IMR-90 (cell line): ENCODE results near the gene RAPSN. TPM values are rescaled to one million over a fixed set of nuclear protein-coding genes. Genes with fewer than 3 reads are reported as not detected.

Experiments used
- ATAC-seq: fragments of 200-7000 bp; cut with Tn5 transposase; 2 replicates; pipeline ENCODE4 v1.9.1; 2020; ENCODE audit warnings: low read depth, mild to moderate bottlenecking, moderate library complexity
- BruUV-seq: library from RNA; stranded (reverse); fragments of 400-500 nt; replicated peaks from 2 replicates; lab custom pipeline; 2021; lab: Mats Ljungman, UMichigan
- CTCF ChIA-PET: fragments of 300-600 bp; formaldehyde crosslinking; extraction: SDS; loops from one replicate; lab custom pipeline; 2021; ENCODE audit warnings: antibody characterized with exemption; lab: Yijun Ruan, JAX
- POLR2A ChIA-PET: fragments of 300-600 bp; sonication (Branson Sonifier 250); formaldehyde crosslinking; loops from one replicate; lab custom pipeline; 2022; ENCODE audit warnings: antibody characterized with exemption; ENCODE audit not compliant: unreplicated experiment; lab: Charles Lee
- DNase-seq: peaks from one replicate; pipeline ENCODE4 v3.0.0; 2013
- H2AFZ ChIP-seq: replicated peaks from 2 replicates; pipeline ENCODE3; 2013; ENCODE audit warnings: low read length, mild to moderate bottlenecking; ENCODE audit not compliant: poor library complexity
- H2AK5ac ChIP-seq: 2 replicates; pipeline ENCODE4 v1.6.1; 2013; ENCODE audit warnings: low read depth, low read length, inconsistent platforms
- H2AK9ac ChIP-seq: replicated peaks from 2 replicates; pipeline ENCODE3; 2013; ENCODE audit warnings: mild to moderate bottlenecking, low read depth, low read length, moderate library complexity; ENCODE audit not compliant: poor library complexity
- H2BK120ac ChIP-seq: 2 replicates; pipeline ENCODE4 v1.6.1; 2013; ENCODE audit warnings: low read depth, low read length, inconsistent platforms
- H2BK15ac ChIP-seq: 3 replicates; pipeline ENCODE4 v1.6.1; 2013; ENCODE audit warnings: low read depth, low read length, inconsistent platforms
- H2BK20ac ChIP-seq: 2 replicates; pipeline ENCODE4 v1.6.1; 2013; ENCODE audit warnings: low read depth, mild to moderate bottlenecking, inconsistent platforms, low read length, moderate library complexity
- H2BK5ac ChIP-seq: 2 replicates; pipeline ENCODE4 v1.6.1; 2013; ENCODE audit warnings: mild to moderate bottlenecking, low read depth, low read length, inconsistent platforms; ENCODE audit not compliant: poor library complexity, severe bottlenecking
- H3K14ac ChIP-seq: replicated peaks from 2 replicates; pipeline ENCODE4 v1.6.1; 2013; ENCODE audit warnings: low read depth, low read length, inconsistent platforms
- H3K18ac ChIP-seq: 2 replicates; pipeline ENCODE4 v1.6.1; 2013; ENCODE audit warnings: low read depth, low read length, control low read depth
- H3K23ac ChIP-seq: 2 replicates; pipeline ENCODE4 v1.6.1; 2013; ENCODE audit warnings: low read depth, low read length, inconsistent platforms
- H3K27ac ChIP-seq: 2 replicates; pipeline ENCODE4 v1.5.1; 2013; ENCODE audit warnings: mild to moderate bottlenecking, control low read depth, low read length; ENCODE audit not compliant: insufficient read depth
- H3K27me3 ChIP-seq: 2 replicates; pipeline ENCODE4 v1.6.1; 2013; ENCODE audit warnings: low read length; ENCODE audit not compliant: control insufficient read depth, insufficient read depth
- H3K36me3 ChIP-seq: 2 replicates; pipeline ENCODE4 v1.6.1; 2013; ENCODE audit warnings: low read length, mixed read lengths; ENCODE audit not compliant: control insufficient read depth, insufficient read depth
- H3K4ac ChIP-seq: 2 replicates; pipeline ENCODE4 v1.6.1; 2013; ENCODE audit warnings: low read depth, low read length, inconsistent platforms
- H3K4me1 ChIP-seq: 2 replicates; pipeline ENCODE4 v1.6.1; 2013; ENCODE audit warnings: low read length, mixed read lengths; ENCODE audit not compliant: control insufficient read depth, insufficient read depth
- H3K4me2 ChIP-seq: 2 replicates; pipeline ENCODE4 v1.6.1; 2013; ENCODE audit warnings: low read depth, mild to moderate bottlenecking, control low read depth, low read length, moderate library complexity
- H3K4me3 ChIP-seq: 2 replicates; pipeline ENCODE4 v1.5.1; 2013; ENCODE audit warnings: low read depth, mild to moderate bottlenecking, control low read depth, low read length, moderate library complexity; ENCODE audit not compliant: insufficient read depth
- H3K56ac ChIP-seq: 2 replicates; pipeline ENCODE4 v1.6.1; 2013; ENCODE audit warnings: low read length, inconsistent platforms; ENCODE audit not compliant: insufficient read depth; ENCODE audit errors: extremely low read depth
- H3K79me1 ChIP-seq, 2 experiments: 2 replicates each; pipeline ENCODE4 v1.6.1; 2013; ENCODE audit warnings: low read length in 2 of 2, inconsistent platforms in 1 of 2, low read depth in 1 of 2
- H3K9ac ChIP-seq: 2 replicates; pipeline ENCODE4 v1.6.1; 2013; ENCODE audit warnings: low read depth, low read length, control low read depth
- H3K9me1 ChIP-seq: 2 replicates; pipeline ENCODE4 v1.6.1; 2013; ENCODE audit warnings: low read length, inconsistent platforms; ENCODE audit not compliant: insufficient read depth
- H3K9me3 ChIP-seq: 2 replicates; pipeline ENCODE4 v1.6.1; 2013; ENCODE audit warnings: low read length; ENCODE audit not compliant: control insufficient read depth, insufficient read depth
- H4K20me1 ChIP-seq: 2 replicates; pipeline ENCODE4 v1.6.1; 2013; ENCODE audit warnings: low read length, inconsistent platforms; ENCODE audit not compliant: insufficient read depth
- H4K5ac ChIP-seq: 2 replicates; pipeline ENCODE4 v1.6.1; 2013; ENCODE audit warnings: mild to moderate bottlenecking, low read depth, low read length, control low read depth
- H4K8ac ChIP-seq, 2 experiments: 2 replicates each; pipeline ENCODE4 v1.6.1; 2013; ENCODE audit warnings: low read depth in 2 of 2, low read length in 2 of 2, control low read depth in 1 of 2, inconsistent platforms in 1 of 2
- H4K91ac ChIP-seq: 2 replicates; pipeline ENCODE4 v1.6.1; 2013; ENCODE audit warnings: low read depth, low read length, inconsistent platforms; ENCODE audit not compliant: insufficient read depth
- CEBPB ChIP-seq: IDR thresholded peaks from 2 replicates; pipeline ENCODE4 v1.6.1; 2012; ENCODE audit warnings: low read depth, low read length, improper control_type of control experiment
- ELK1 ChIP-seq: fragments of 150-350 bp; IDR thresholded peaks from 2 replicates; pipeline ENCODE4 v1.6.1; 2016; ENCODE audit warnings: low read depth, mild to moderate bottlenecking, low read length, moderate library complexity, borderline replicate concordance
- MAZ ChIP-seq: IDR thresholded peaks from 2 replicates; pipeline ENCODE4 v1.6.1; 2012; ENCODE audit warnings: low read depth, mild to moderate bottlenecking, low read length, improper control_type of control experiment, moderate library complexity, borderline replicate concordance
- NFE2L2 ChIP-seq: fragments of 150-350 bp; IDR thresholded peaks from 2 replicates; pipeline ENCODE4 v1.6.1; 2016; ENCODE audit warnings: low read depth, mild to moderate bottlenecking, low read length
- RAD21 ChIP-seq: IDR thresholded peaks from 2 replicates; pipeline ENCODE4 v1.6.1; 2012; ENCODE audit warnings: low read length, improper control_type of control experiment
- WGBS, 2 experiments: methylation state at CpG; one replicate each; pipeline versions ENCODE4 v1.1.5 to v1.1.7; 2013; ENCODE audit warnings: missing lambda C conversion rate in 2 of 2; ENCODE audit not compliant: insufficient read length in 1 of 2; ENCODE audit errors: extremely low coverage in 2 of 2; 5-methylcytosine and 5-hydroxymethylcytosine counted together
- dilution Hi-C: fragments of 300-500 bp; cut with HindIII; formaldehyde crosslinking; loops from one replicate; pipeline ENCODE4 v1.14.3; 2018; ENCODE audit warnings: low sequenced_read_pairs; ENCODE audit not compliant: unreplicated experiment
- in situ Hi-C: fragments of 300-500 bp; cut with MboI; formaldehyde crosslinking; loops from 3 replicates; pipeline ENCODE4 v1.14.3; 2019; ENCODE audit warnings: low sequenced_read_pairs, inconsistent platforms, mixed read lengths
- intact Hi-C: fragments of 100-400 bp; cut with micrococcal nuclease; formaldehyde crosslinking; loops from 2 replicates; pipeline ENCODE4 v1.10.0; 2022
- polyA plus RNA-seq, 3 experiments: library from polyadenylated mRNA; depleted of rRNA; stranded (reverse); fragments of >200 nt; gene quantifications; 2 replicates each; pipeline ENCODE4 v1.2.3, GENCODE V29; 2012; ENCODE audit warnings: low replicate concordance in 1 of 3
- total RNA-seq: library from RNA; depleted of rRNA; stranded (reverse); fragments of >200 nt; gene quantifications from 2 replicates; pipeline ENCODE4 v1.2.3, GENCODE V29; 2012
- TF ChIP-seq, protein P1 (sequence below): fragments of 150-350 bp; IDR thresholded peaks from 2 replicates; pipeline ENCODE4 v1.6.1; 2017; ENCODE audit warnings: mild to moderate bottlenecking, antibody characterized with exemption, low read length, low read depth

The RAPSN gene
- total and polyA plus RNA-seq, 2 of the 4 experiments (the other 2 are of a cell fraction): 0.03 TPM; not detected in 1

DNA sequence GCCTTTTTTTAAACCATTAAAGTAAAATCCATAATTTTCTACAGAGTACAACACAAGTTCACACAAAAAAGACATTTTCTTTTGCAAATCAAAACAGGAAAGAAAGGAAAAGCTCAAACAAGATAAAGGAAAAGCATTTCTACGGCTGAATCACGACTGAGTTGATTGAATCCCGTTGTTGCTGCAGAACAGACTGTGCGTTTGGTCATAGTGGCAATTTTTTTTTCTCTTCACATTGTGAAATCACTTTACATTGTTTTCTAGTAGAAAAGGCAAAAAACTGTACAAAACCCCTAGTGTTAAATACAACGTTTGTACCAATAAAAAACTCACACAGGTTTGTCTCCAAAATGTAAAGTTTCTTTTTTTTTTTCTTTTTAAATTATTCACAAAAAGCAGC is 17.3 kb upstream of the RAPSN start:
- Histone ChIP-seq H2AK9ac (no peak overlapping the region), H3K79me1 (peaks cover 51 to 80% of the 10 kb centered on the region in 2 experiments), H3K14ac (no peak overlapping the region), H2BK15ac (no peak overlapping the region), H3K27me3 (no peaks in the 10 kb centered on the region), H3K9ac (no peak overlapping the region), H4K8ac (no peak overlapping the region), H3K4me3 (no peak overlapping the region), H2BK5ac (no peak overlapping the region), H3K4me2 (no peak overlapping the region), H3K9me3 (no peaks in the 10 kb centered on the region), H2AK5ac (no peak overlapping the region), H3K4me1 (peaks cover 12% of the 10 kb centered on the region), H3K23ac (no peak overlapping the region), H3K9me1 (peaks cover 15% of the 10 kb centered on the region), H3K4ac (no peak overlapping the region), H2BK120ac (no peak overlapping the region), H2AFZ (no peak overlapping the region), H3K36me3 (peaks cover 34% of the 10 kb centered on the region), H4K5ac (no peak overlapping the region), H2BK20ac (no peak overlapping the region), H3K27ac (no peak overlapping the region), H4K20me1 (peaks cover 27% of the 10 kb centered on the region), H3K18ac (no peak overlapping the region), H3K56ac (no peak overlapping the region), H4K91ac (no peak overlapping the region)
- POLR2A ChIA-PET: no interaction called here
- in situ Hi-C loops: no loop called here
- no CpG with 5 or more reads among the region's 5 CpGs for WGBS, 2 experiments
- TF ChIP-seq RAD21 (no peak), CEBPB (peak; percentile 51; the same call in 1 of the 2 replicates), ELK1 (no peak), NFE2L2 (no peak), MAZ (no peak)
- TF ChIP-seq, protein P1, sequence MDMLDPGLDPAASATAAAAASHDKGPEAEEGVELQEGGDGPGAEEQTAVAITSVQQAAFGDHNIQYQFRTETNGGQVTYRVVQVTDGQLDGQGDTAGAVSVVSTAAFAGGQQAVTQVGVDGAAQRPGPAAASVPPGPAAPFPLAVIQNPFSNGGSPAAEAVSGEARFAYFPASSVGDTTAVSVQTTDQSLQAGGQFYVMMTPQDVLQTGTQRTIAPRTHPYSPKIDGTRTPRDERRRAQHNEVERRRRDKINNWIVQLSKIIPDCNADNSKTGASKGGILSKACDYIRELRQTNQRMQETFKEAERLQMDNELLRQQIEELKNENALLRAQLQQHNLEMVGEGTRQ: no peak
- CTCF ChIA-PET: interaction anchor here (0.6 kb wide), 1 partner anchor 72 kb away, joined by 3 read pairs; no protein-coding TSS in a partner anchor
- ATAC-seq: no peak
- dilution Hi-C loops: no loop called here
- intact Hi-C loops: no loop called here
- DNase-seq: peak; percentile 44
- no TSS peak for BruUV-seq
